CD4-positive, alpha-beta T cell (primary cell): Measurements from ENCODE around the gene ZNF212. TPM values are rescaled to one million over a fixed set of nuclear protein-coding genes. Genes with fewer than 3 reads are reported as not detected.
"Not testable (repeated sequence)": the region's sequence is repeated elsewhere in the genome, so short reads cannot be mapped to it uniquely, and the experiment has no call there.

ENCODE experiments used
- ATAC-seq: fragments of 200-7000 bp; cut with Tn5 transposase; one replicate; pipeline ENCODE4 v1.10.0; 2022; ENCODE audit warnings: mild to moderate bottlenecking; ENCODE audit not compliant: poor library complexity
- CTCF ChIA-PET: fragments of 350-600 bp; sonication (Branson Sonifier 250); formaldehyde crosslinking; loops from one replicate; lab custom pipeline; 2021; ENCODE audit warnings: antibody characterized with exemption, inconsistent platforms; lab: Charles Lee
- POLR2A ChIA-PET: fragments of 350-600 bp; sonication (Branson Sonifier 250); formaldehyde crosslinking; loops from one replicate; lab custom pipeline; 2021; ENCODE audit warnings: antibody characterized with exemption, inconsistent platforms; lab: Charles Lee
- DNase-seq, 14 experiments: peaks; one replicate each; pipeline ENCODE4 v3.0.0-alpha.2; 2013 to 2020; ENCODE audit warnings: mixed read lengths in 2 of 14
- H3K27ac ChIP-seq, 2 donors: one replicate each; pipeline versions ENCODE4 v1.5.1 to v1.7.0; 2013; ENCODE audit warnings: low read length in 2 of 2, low read depth in 1 of 2, mild to moderate bottlenecking in 1 of 2
- H3K27me3 ChIP-seq, 2 experiments: 1 replicate in 1 of 2; 2 replicates in 1 of 2; pipeline versions ENCODE4 v1.6.1 to v1.7.0; 2013; ENCODE audit warnings: low read length in 2 of 2, control low read depth in 1 of 2, mild to moderate bottlenecking in 1 of 2, moderate library complexity in 1 of 2; ENCODE audit not compliant: insufficient read depth in 2 of 2, control insufficient read depth in 1 of 2
- H3K36me3 ChIP-seq: one replicate; pipeline ENCODE4 v1.6.1; 2013; ENCODE audit warnings: low read length, control low read depth; ENCODE audit not compliant: insufficient read depth
- H3K4me1 ChIP-seq: one replicate; pipeline ENCODE4 v1.6.1; 2013; ENCODE audit warnings: low read length, control low read depth; ENCODE audit not compliant: insufficient read depth
- H3K4me3 ChIP-seq: one replicate; pipeline ENCODE4 v1.5.1; 2013; ENCODE audit warnings: mild to moderate bottlenecking, low read length, moderate library complexity
- H3K9me3 ChIP-seq, 2 experiments: 1 replicate in 1 of 2; 2 replicates in 1 of 2; pipeline versions ENCODE4 v1.6.1 to v1.7.0; 2013; ENCODE audit warnings: low read length in 2 of 2, mild to moderate bottlenecking in 2 of 2, control low read depth in 1 of 2, moderate library complexity in 1 of 2; ENCODE audit not compliant: control insufficient read depth in 1 of 2, insufficient read depth in 1 of 2
- H3K27ac Mint-ChIP-seq: one replicate; pipeline ENCODE4 v1.8.0; 2020; ENCODE audit warnings: mixed read lengths
- H3K27me3 Mint-ChIP-seq: one replicate; pipeline ENCODE4 v1.8.0; 2021; ENCODE audit warnings: mixed read lengths
- H3K36me3 Mint-ChIP-seq: one replicate; pipeline ENCODE4 v1.8.0; 2021; ENCODE audit warnings: low read depth, mixed read lengths
- H3K4me1 Mint-ChIP-seq: one replicate; pipeline ENCODE4 v1.8.0; 2021; ENCODE audit warnings: low read depth, mixed read lengths
- H3K4me3 Mint-ChIP-seq: one replicate; pipeline ENCODE4 v1.8.0; 2020; ENCODE audit warnings: mild to moderate bottlenecking, mixed read lengths
- H3K9me3 Mint-ChIP-seq: one replicate; pipeline ENCODE4 v1.8.0; 2020; ENCODE audit warnings: mixed read lengths
- CTCF ChIP-seq: fragments of 200-600 bp; IDR thresholded peaks from one replicate; pipeline ENCODE4 v1.8.0; 2022; ENCODE audit warnings: antibody characterized with exemption, mild to moderate bottlenecking
- intact Hi-C, 2 experiments: fragments of 100-400 bp; cut with DNase I in 1 of 2; cut with micrococcal nuclease in 1 of 2; formaldehyde crosslinking; loops; one replicate each; pipeline versions ENCODE4 v1.15.1 to v1.9.0; 2023 to 2025; cut with DNase I, micrococcal nuclease
- total RNA-seq, 174 experiments: library from RNA in 2 of 174; stranded (reverse) in 2 of 174; gene quantifications; one replicate each; pipeline ENCODE4 v1.2.3 and lab custom pipeline; 2021 to 2026

Gene ZNF212
- total RNA-seq, 2 experiments from 2014 or later, result 12.1 to 13.2 TPM

DNA sequence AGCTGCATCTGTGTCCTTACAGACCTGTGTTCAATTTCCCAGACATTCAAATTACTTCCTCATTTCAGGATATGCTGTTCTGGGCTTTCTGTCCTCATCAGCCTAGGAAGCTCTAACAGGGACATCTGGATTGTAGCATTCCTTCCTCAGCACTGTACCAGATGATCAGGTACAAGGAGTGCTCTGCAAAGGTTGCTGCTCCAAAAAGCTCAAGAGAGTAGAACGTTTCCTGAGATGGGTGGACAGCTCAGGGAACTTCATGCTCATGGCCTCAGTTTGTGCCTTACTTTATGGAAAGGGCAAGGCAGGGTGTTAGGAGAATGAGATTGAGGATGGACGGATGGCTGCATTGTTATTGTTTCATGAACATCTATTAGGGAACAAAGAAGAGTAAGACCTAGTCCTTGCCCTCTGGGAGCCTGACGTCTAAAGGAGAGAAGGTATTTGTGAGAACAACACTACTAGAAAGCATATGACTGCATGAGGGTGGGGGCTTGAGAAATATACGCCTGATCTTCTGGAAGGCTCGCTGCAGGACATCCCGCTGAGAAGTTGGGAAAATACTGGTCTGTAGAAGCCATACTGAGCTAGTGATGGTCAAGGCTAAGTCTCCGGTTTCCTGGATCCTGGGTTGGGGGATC lies 10.5 kb upstream of the ZNF212 start:
- CTCF ChIA-PET, result no interaction called here
- H3K9me3 Mint-ChIP-seq, result no peaks in the 10 kb centered on the region
- no peak overlapping the region for H3K4me3 Mint-ChIP-seq

DNA sequence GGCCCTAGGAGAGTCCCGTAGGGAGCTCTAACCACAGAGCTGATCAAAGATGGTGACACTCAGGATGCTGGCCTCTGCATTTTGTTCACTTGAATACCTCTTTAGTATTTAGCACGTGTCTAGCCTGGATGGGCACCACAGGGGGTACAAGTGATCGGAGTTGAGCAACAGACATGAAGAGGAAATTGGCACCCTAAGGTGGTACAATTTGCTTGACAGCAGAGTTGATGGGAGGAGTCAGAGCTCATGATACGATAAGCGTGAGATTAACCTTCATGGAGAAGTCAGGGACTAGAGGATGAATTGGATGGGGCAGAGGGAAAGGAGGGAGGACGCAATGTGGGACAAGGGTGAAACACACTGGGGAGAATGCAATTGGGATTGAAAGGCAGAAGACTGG lies 9.9 kb upstream of the ZNF212 start:
- DNase-seq, result no peak
- Mint-ChIP-seq H3K4me1 (no peaks in the 10 kb centered on the region), H3K27ac (no peak overlapping the region), H3K36me3 (peaks cover 12% of the 10 kb centered on the region), H3K4me3 (no peak overlapping the region), H3K27me3 (peaks cover 16% of the 10 kb centered on the region), H3K9me3 (no peaks in the 10 kb centered on the region)
- no peak for ATAC-seq
- Histone ChIP-seq H3K36me3 (no peaks in the 10 kb centered on the region), H3K4me1 (no peaks in the 10 kb centered on the region), H3K27ac (no peak overlapping the region), H3K9me3 (peaks cover 0 to 10% of the 10 kb centered on the region in 2 experiments), H3K27me3 (peaks cover 8 to 10% of the 10 kb centered on the region in 2 experiments), H3K4me3 (no peak overlapping the region)
- ChIA-PET POLR2A (interaction anchor here (0.7 kb wide), 1 partner anchor 19 kb away, joined by 3 read pairs; no protein-coding TSS in a partner anchor), CTCF (no interaction called here)
- intact Hi-C loops, result no loop called here
- TF ChIP-seq CTCF, result no peak

More for the DNA sequence above, 10.5 kb upstream of the ZNF212 start:
- Histone ChIP-seq H3K9me3 (peaks cover 0 to 11% of the 10 kb centered on the region in 2 experiments), H3K27ac (no peak overlapping the region), H3K4me1 (no peaks in the 10 kb centered on the region), H3K36me3 (no peaks in the 10 kb centered on the region), H3K27me3 (peaks cover 7 to 10% of the 10 kb centered on the region in 2 experiments), H3K4me3 (no peak overlapping the region)
- no peak for TF ChIP-seq CTCF
- DNase-seq (no peak), ATAC-seq (no peak)
- Mint-ChIP-seq H3K4me1 (no peaks in the 10 kb centered on the region), H3K27ac (no peak overlapping the region), H3K36me3 (peaks cover 12% of the 10 kb centered on the region), H3K27me3 (peaks cover 13% of the 10 kb centered on the region)
- POLR2A ChIA-PET, result interaction anchor here (0.7 kb wide), 1 partner anchor 19 kb away, joined by 3 read pairs; no protein-coding TSS in a partner anchor
- intact Hi-C loops, result no loop called here

- no peaks in the 10 kb centered on the region for H3K9me3 ChIP-seq
- no peak overlapping the region for H3K4me3 ChIP-seq
- H3K36me3 ChIP-seq, result no peaks in the 10 kb centered on the region
- ATAC-seq, result no peak
- POLR2A ChIA-PET, result interaction anchor here (0.6 kb wide), 1 partner anchor 37 kb away, joined by 3 read pairs; the partner anchor contains the start of gene ZNF282
- H3K27me3 Mint-ChIP-seq, result peaks cover 26% of the 10 kb centered on the region
- no peaks in the 10 kb centered on the region for H3K9me3 Mint-ChIP-seq
- H3K4me3 Mint-ChIP-seq, result no peak overlapping the region
- intact Hi-C loops, result no loop called here
- no peak overlapping the region for H3K27ac ChIP-seq
- no peaks in the 10 kb centered on the region for H3K4me1 Mint-ChIP-seq
- no peaks in the 10 kb centered on the region for H3K4me1 ChIP-seq
- H3K36me3 Mint-ChIP-seq, result no peaks in the 10 kb centered on the region
- DNase-seq, result no peak
- H3K27ac Mint-ChIP-seq, result no peak overlapping the region
- CTCF ChIA-PET, result no interaction called here
- TF ChIP-seq CTCF, result no peak
- peaks cover 8 to 10% of the 10 kb centered on the region in 2 experiments for H3K27me3 ChIP-seq
Measured at GRCh38 chr7:149232362-149232761, 7.1 kb upstream of the ZNF212 start.

- H3K4me1 Mint-ChIP-seq, H3K27ac Mint-ChIP-seq, H3K4me3 ChIP-seq, POLR2A ChIA-PET, intact Hi-C loops, H3K9me3 ChIP-seq, DNase-seq, H3K4me1 ChIP-seq, H3K36me3 Mint-ChIP-seq, ATAC-seq, H3K27ac ChIP-seq, H3K9me3 Mint-ChIP-seq, CTCF ChIA-PET, H3K36me3 ChIP-seq: not testable (repeated sequence)
- H3K27me3 ChIP-seq, result peaks cover 8 to 10% of the 10 kb centered on the region in 2 experiments
- Mint-ChIP-seq H3K27me3 (peaks cover 26% of the 10 kb centered on the region), H3K4me3 (peak overlapping the region; percentile 51)
Measured at GRCh38 chr7:149233655-149234204, 5.7 kb upstream of the ZNF212 start.
